ENCODE results near the gene PLEKHG3. TPM values are rescaled to one million over a fixed set of nuclear protein-coding genes. Genes with fewer than 3 reads are reported as not detected.
"Not testable (repeated sequence)": the region's sequence is repeated elsewhere in the genome, so short reads cannot be mapped to it uniquely, and the experiment has no call there.

PLEKHG3 gene
- polyA plus RNA-seq, 3 donors, result 89.0 to 107 (median 95.4) TPM

DNA sequence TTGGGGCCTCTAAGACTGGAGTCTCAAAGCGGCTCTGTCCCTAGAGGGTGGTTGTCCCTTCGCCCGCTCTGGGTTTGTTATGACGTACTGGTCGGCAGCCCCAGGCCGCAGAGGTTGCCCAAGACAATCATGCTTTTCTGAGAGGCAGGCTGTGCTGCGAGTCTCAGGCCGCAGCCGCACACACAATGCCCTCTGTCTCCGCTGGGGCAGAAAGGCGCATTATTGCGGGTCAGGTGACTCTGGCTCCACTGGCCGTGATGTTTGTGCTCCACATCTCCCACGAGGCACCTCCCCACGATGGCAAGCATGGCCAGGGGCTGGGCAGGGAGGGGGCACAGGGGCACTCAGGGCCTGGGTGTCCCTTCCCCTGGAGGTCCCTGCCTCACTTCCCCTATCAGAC lies 21.0 kb upstream of the PLEKHG3 start:
- DNase-seq (ENCODE audit: extremely low read depth in 1 of 11, low read depth in 9 of 11, low spot score in 4 of 11), result no peak

GRCh38 chr14:64684091-64684490 lies 20.1 kb upstream of the PLEKHG3 start:
- no peak for DNase-seq (ENCODE audit: extremely low read depth in 1 of 11, low read depth in 9 of 11, low spot score in 4 of 11)

DNA sequence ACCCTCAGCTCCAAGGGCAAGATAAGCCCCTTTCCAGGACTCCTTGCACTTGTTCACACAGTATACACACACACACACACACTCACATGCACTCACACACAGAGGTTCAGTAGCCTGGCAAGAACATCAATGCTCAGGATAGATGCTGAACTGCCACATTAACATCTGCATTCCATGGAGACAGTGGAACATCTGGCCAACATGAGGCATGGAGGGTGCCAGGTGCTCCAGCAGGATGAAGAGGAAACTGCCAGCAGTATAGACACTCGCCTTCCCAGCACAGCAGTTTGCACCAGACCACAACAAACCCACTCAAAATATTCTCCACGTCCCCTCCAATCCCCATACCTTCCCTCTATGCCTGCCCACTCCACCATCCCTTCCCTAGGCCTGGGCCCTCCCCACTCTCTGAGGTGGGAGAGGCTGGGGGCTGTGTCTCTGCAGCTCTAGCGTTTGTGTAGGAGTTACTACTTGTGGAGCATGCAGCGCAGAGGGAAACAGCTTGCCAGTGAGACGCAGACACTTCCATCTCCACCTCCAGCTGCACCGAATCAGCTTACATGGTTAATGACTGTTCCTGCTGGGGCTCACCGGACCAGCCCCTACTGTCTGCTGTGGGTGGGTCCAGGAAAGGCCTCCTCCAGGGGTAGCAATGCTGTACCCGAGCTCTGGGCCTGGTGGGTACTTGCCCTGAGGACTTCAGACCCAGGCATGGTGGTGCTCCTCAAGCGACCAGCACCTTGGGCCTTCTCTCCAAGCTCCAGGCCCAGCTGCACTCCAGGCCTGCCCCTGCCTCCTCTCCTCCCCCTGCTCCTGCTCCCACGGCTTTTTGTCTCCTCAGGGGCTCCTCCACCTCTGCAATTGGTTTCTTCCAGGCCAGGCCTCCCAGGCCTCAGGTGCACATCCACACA lies 18.6 kb upstream of the PLEKHG3 start:
- peak in 2 of 11 donors; percentile 57 to 74 for DNase-seq (ENCODE audit: extremely low read depth in 1 of 11, low read depth in 9 of 11, low spot score in 4 of 11)

- DNase-seq (ENCODE audit: extremely low read depth in 1 of 11, low read depth in 9 of 11, low spot score in 4 of 11), result no peak
These were observed 18.0 kb upstream of the PLEKHG3 start for GRCh38 chr14:64686282-64686615.

GRCh38 chr14:64688031-64688430 lies 16.2 kb upstream of the PLEKHG3 start:
- DNase-seq (ENCODE audit: extremely low read depth in 1 of 11, low read depth in 9 of 11, low spot score in 4 of 11), result no peak

DNA sequence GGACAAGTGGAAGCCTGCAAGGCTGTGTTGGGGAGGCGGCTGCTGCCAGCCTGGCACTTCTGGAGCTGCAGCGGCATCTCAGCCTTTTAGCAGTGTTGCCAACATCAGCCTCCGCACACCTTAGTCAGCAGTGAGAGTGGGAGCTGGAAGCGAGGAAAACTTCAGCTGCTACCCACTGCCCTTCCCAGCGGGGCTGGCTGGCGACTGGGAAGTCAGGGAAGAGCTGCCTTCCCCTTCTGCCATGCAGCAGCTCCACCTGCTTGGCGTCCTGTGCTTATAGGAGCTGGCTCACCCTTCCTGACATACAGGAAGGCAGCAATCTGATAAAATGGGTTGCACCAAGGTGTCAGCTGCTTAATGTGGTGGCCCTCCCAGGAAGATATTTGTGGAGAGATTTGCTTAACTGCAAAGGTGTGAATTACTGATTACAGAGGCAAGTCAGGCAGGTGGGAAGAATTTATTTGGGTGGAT lies 15.4 kb upstream of the PLEKHG3 start:
- no peak for DNase-seq (ENCODE audit: extremely low read depth in 1 of 11, low read depth in 9 of 11, low spot score in 4 of 11)

DNA sequence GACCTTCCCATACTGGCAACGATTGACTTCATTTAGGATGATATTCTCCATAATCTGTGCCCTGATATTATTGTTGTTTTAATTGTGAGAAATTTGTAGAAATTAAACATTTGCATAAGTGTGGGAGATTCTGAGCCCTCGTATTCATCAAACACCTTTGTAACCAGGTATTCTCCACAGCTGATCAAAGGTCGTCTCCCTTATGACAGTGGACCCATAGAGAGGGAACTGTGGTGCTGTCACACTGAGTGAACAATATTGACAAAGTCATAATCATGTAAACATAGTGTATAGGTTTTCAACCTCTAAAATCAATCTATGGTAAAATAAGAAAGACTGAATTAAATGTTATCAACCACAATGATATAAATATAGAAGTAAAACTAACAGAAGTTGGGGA lies 14.9 kb upstream of the PLEKHG3 start:
- DNase-seq (ENCODE audit: extremely low read depth in 1 of 11, low read depth in 9 of 11, low spot score in 4 of 11), result no peak

DNA sequence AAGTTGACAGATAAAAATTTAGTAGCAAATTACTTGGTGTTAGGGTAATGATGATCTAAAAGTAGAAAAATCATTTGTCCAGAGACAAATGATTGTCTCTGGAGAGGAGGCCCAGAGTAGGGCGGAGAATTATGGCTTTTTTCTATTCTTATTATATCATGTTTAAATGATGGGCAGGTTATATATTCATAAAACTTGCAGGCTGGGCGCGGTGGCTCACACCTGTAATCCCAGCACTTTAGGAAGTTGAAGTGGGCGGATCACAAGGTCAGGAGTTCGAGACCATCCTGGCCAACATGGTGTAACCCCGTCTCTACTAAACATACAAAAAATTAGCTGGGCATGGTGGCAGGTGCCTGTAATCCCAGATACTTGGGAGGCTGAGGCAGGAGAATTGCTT lies 13.6 kb upstream of the PLEKHG3 start:
- DNase-seq (ENCODE audit: extremely low read depth in 1 of 11, low read depth in 9 of 11, low spot score in 4 of 11), result not testable (repeated sequence)

GRCh38 chr14:64691376-64691775 lies 12.8 kb upstream of the PLEKHG3 start:
- DNase-seq (ENCODE audit: extremely low read depth in 1 of 11, low read depth in 9 of 11, low spot score in 4 of 11), result no peak

GRCh38 chr14:64692189-64692985 lies 11.8 kb upstream of the PLEKHG3 start:
- no peak for DNase-seq (ENCODE audit: extremely low read depth in 1 of 11, low read depth in 9 of 11, low spot score in 4 of 11)

- DNase-seq (ENCODE audit: extremely low read depth in 1 of 11, low read depth in 9 of 11, low spot score in 4 of 11), result no peak
These were observed 11.0 kb upstream of the PLEKHG3 start for GRCh38 chr14:64692986-64693809.

DNA sequence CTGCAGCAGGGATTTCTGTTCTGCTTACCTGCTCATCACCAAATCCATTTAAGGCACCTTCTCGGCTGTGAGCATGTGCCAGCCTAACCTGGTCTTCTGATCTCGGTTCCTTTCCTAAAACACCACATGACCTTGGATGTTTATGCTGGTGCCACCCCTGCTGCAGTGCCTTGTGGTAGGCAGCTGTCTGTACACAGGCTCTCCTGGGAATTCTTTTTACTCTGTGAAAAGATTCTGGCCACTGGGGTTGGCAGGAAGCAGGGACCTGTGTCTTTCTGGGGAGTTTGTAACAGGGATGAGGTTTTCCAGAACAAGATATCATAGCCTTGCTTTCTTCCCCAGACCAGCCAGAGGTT lies 10.4 kb upstream of the PLEKHG3 start:
- DNase-seq (ENCODE audit: extremely low read depth in 1 of 11, low read depth in 9 of 11, low spot score in 4 of 11), result no peak

- no peak for DNase-seq (ENCODE audit: extremely low read depth in 1 of 11, low read depth in 9 of 11, low spot score in 4 of 11)
These were observed 9.2 kb upstream of the PLEKHG3 start for GRCh38 chr14:64695071-64695470.

- DNase-seq (ENCODE audit: extremely low read depth in 1 of 11, low read depth in 9 of 11, low spot score in 4 of 11), result peak in 1 of 11 donors; percentile 72
These were observed 7.8 kb upstream of the PLEKHG3 start for GRCh38 chr14:64696355-64696857.

DNA sequence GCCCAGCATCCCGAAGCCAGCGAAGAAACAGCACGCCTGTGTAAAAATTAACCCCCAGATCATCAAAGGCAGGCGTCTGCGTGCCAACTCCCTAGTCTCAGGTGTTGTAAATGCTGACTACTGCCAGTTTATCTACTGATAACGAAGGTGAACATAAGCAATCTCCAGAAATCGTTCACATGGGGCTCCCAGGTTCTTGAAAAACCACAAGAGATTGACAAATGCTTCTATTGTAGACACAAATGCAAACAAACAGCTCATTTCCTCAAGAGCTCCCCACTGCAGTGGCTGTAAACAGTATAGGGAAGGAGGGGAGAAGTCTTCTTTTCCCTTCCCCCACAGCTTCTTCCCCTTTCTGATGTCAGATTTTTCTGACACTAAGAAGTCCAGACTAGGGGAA lies 5.3 kb upstream of the PLEKHG3 start:
- DNase-seq (ENCODE audit: extremely low read depth in 1 of 11, low read depth in 9 of 11, low spot score in 4 of 11), result no peak

DNA sequence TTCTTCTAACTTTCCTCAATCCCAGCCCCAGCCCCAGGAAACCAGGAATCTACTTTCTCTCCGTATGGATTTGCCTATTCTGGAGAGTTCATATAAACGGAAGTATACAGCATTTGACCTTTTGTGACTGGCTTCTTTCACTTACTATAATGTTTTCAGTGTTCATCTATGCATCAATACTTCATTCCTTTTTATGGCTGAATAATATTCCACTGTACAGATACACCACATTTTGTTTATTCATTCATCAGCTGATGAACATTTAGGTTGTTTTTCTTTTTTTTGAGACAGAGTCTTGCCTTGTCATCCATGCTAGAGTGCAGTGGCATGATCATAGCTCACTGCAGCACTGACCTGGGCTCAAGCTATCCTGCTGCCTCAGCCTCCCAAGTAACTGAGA lies 3.9 kb upstream of the PLEKHG3 start:
- no peak for DNase-seq (ENCODE audit: extremely low read depth in 1 of 11, low read depth in 9 of 11, low spot score in 4 of 11)

DNA sequence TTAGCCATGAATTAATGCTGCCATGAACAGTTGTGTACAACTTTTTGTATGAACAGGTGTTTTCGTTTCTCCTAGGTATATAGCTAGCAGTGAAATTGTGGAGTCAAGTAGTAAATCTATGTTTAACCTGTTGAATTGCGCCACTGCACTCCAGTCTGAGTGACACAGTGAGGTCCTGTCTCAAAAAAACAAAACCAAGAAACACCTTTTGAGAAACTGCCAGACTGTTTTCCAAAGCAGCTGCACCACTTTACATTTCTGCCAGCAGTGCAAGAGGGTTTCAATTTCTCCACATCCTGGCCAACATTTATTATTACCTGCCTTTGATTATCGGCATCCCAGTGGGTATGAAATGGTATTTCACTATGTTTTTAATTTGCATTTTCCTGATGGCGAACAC lies 3.3 kb upstream of the PLEKHG3 start:
- no peak for DNase-seq (ENCODE audit: extremely low read depth in 1 of 11, low read depth in 9 of 11, low spot score in 4 of 11)

DNA sequence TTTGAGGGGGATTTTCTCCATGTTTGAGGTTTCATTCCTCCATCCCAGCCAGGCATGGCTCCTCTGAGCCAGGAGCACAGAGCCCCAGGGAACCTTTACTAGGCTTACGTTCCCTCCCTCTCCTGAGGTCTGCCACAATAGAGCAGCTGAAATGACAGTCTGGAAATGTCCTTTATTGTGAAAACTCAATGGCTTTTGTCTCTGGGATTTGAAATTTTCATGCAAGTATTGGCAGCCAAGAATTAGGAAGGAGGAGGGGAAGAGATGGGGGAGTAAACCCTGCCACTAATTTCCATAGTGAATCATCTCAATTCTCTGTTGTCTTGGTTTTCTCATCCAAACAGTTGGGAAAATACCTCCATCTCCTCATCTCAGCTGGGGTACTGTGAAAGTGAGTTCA lies 2.6 kb upstream of the PLEKHG3 start:
- DNase-seq (ENCODE audit: extremely low read depth in 1 of 11, low read depth in 9 of 11, low spot score in 4 of 11), result no peak

Data from renal cortex interstitium (tissue), 11 donors.